Measurements from ENCODE around the gene PUM2.

PUM2 gene

DNA sequence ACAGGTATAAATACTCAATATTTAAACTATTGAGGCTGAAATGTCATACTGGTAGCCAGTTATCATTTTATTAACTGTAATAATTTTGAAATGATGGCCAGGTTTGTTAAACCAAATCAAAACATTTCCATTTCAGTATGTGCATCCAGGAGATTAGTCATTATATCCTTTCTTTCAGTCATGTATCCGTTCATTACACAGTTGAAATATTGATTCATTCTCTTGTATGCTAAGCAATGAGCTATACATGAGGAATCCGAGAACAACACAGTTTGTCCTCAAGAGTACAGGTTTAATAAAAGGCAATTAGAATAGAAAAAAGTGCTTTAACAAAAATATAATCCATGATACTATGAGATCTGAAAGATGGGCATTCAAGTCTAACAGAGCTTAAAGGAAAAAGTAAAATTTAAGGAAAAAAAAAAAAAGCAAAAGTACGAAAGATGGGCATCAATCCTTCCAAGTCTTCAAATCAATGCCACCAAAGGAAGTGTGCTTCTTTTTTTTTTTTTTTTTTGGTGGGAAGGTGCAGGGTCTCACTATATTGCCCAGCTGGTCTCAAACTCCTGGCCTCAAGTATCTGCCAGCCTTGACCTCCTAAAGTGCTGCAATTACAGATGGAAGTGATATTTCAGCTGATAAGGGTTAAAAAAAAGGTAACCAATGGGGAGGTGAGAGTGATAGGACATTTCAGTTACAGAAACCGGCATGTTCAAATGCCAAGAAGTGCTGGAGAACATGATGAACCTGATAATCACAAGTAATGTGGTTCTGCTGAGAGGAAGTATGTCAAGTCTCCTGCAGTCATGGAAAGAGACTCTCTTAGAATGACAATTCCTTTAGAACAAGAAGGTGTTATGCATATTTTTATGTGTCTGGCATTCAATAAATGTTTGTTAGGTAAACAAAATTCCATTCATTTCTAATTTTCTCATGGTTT, 35.8 kb downstream of the PUM2 start:
- ChIA-PET CTCF (interaction anchor here (1.0 to 1.6 kb wide), 2 partner anchors 10 to 12 kb away, joined by 3 read pairs; no protein-coding TSS in a partner anchor), POLR2A (no interaction called here)
- TF ChIP-seq FOXA1 (IDR thresholded peaks at IDR 0.05) (no peak), SP1 (IDR thresholded peaks at IDR 0.05) (no peak), HDGF (IDR thresholded peaks at IDR 0.05; ENCODE audit: borderline replicate concordance) (no peak), NFRKB (IDR thresholded peaks at IDR 0.05) (no peak), FOXK2 (IDR thresholded peaks at IDR 0.05) (no peak), BHLHE40 (IDR thresholded peaks at IDR 0.05; ENCODE audit: borderline replicate concordance) (no peak), ZNF384 (IDR thresholded peaks at IDR 0.05) (no peak), ELF4 (IDR thresholded peaks at IDR 0.05) (no peak), FOXM1 (IDR thresholded peaks at IDR 0.05; ENCODE audit: borderline replicate concordance) (no peak), CTBP1 (IDR thresholded peaks at IDR 0.05; ENCODE audit: borderline replicate concordance) (no peak), L3MBTL2 (conservative IDR thresholded peaks at IDR 0.05) (no peak), TARDBP (IDR thresholded peaks at IDR 0.05) (no peak), ARNT (IDR thresholded peaks at IDR 0.05) (no peak), LEF1 (IDR thresholded peaks at IDR 0.05; ENCODE audit: borderline replicate concordance) (no peak), SUZ12 (IDR thresholded peaks at IDR 0.05) (no peak)
- TF ChIP-seq, protein P1, sequence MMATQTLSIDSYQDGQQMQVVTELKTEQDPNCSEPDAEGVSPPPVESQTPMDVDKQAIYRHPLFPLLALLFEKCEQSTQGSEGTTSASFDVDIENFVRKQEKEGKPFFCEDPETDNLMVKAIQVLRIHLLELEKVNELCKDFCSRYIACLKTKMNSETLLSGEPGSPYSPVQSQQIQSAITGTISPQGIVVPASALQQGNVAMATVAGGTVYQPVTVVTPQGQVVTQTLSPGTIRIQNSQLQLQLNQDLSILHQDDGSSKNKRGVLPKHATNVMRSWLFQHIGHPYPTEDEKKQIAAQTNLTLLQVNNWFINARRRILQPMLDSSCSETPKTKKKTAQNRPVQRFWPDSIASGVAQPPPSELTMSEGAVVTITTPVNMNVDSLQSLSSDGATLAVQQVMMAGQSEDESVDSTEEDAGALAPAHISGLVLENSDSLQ (IDR thresholded peaks at IDR 0.05): no peak
- DNase-seq (ENCODE audit: extremely low spot score): no peak

DNA sequence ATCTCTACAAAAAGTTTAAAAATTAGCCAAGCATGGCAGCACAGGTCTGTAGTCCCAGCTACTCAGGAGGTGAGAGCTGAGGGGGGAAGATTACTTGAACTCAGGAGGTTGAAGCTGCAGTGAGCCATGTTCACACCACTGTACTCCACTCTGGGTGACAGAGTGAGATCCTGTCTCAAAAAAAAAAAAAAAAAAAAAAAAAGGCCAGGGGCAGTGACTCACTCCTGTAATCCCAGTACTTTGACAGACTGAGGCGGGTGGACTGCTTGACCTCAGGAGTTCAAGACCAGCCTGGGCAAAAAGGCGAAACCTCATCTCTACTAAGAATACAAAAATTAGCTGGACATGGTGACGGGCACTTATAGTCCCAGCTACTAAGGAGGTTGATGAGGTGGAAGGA, 37.0 kb downstream of the PUM2 start:
- TF ChIP-seq CTBP1 (IDR thresholded peaks at IDR 0.05; ENCODE audit: borderline replicate concordance): no peak
- TF ChIP-seq ZNF384 (IDR thresholded peaks at IDR 0.05): peak; percentile 50; the same call in 1 of the 2 replicates
- POLR2A ChIA-PET: no interaction called here
- no peak for DNase-seq (ENCODE audit: extremely low spot score)
- CTCF ChIA-PET: no interaction called here

DNA sequence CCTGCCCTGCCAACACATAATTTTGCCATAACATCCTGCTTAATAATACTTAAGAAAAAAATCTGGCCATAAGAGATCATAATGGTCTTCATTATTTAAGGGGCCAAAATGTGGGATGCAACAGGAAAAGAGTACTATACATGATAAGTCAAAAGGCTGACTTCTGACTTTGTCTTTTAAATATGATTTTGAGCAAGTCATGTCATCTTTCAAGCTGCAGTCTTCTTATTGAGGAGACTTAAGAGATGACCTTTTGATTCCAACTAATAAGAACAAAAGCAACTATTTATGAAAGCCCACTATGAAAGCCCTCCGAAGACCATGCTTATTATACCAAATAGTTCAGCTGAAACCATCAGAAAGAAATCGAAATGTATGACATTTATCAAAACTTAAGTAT, 41.6 kb downstream of the PUM2 start:
- POLR2A ChIA-PET: no interaction called here
- CTCF ChIA-PET: no interaction called here
- TF ChIP-seq L3MBTL2 (conservative IDR thresholded peaks at IDR 0.05): no peak
- TF ChIP-seq FOXA1 (IDR thresholded peaks at IDR 0.05): no peak
- no peak for TF ChIP-seq TARDBP (IDR thresholded peaks at IDR 0.05)
- TF ChIP-seq SP1 (IDR thresholded peaks at IDR 0.05): no peak
- no peak for TF ChIP-seq ZNF384 (IDR thresholded peaks at IDR 0.05)
- TF ChIP-seq, protein P1 (IDR thresholded peaks at IDR 0.05): no peak
- no peak for TF ChIP-seq FOXM1 (IDR thresholded peaks at IDR 0.05; ENCODE audit: borderline replicate concordance)
- no peak for TF ChIP-seq SUZ12 (IDR thresholded peaks at IDR 0.05)
- TF ChIP-seq LEF1 (IDR thresholded peaks at IDR 0.05; ENCODE audit: borderline replicate concordance): no peak
- TF ChIP-seq BHLHE40 (IDR thresholded peaks at IDR 0.05; ENCODE audit: borderline replicate concordance): no peak
- no peak for TF ChIP-seq HDGF (IDR thresholded peaks at IDR 0.05; ENCODE audit: borderline replicate concordance)
- no peak for TF ChIP-seq ELF4 (IDR thresholded peaks at IDR 0.05)
- no peak for DNase-seq (ENCODE audit: extremely low spot score)

DNA sequence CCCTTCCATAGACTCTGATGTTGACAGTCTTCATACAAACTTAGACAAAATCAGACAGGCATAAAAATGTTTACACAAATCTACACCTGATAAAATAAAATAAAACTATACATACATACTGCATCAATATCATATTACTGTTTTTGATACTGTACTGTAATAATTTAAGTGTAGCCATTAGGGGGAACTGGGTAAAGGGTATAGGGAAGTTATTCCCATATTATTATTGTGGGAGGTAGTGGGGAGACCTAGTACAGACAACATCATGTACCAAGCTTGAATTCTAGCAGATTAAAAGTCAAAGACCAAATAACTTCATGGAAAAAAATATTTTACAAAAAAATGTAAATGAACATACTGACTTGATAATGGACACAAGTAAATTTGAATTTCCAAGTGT, 43.3 kb downstream of the PUM2 start:
- ChIA-PET POLR2A (no interaction called here), CTCF (no interaction called here)
- DNase-seq (ENCODE audit: extremely low spot score): no peak
- TF ChIP-seq SUZ12 (IDR thresholded peaks at IDR 0.05) (no peak), HDGF (IDR thresholded peaks at IDR 0.05; ENCODE audit: borderline replicate concordance) (no peak), SP1 (IDR thresholded peaks at IDR 0.05) (no peak), NFRKB (IDR thresholded peaks at IDR 0.05) (no peak), CTBP1 (IDR thresholded peaks at IDR 0.05; ENCODE audit: borderline replicate concordance) (no peak), ARNT (IDR thresholded peaks at IDR 0.05) (no peak), ELF4 (IDR thresholded peaks at IDR 0.05) (no peak), FOXK2 (IDR thresholded peaks at IDR 0.05) (no peak), TARDBP (IDR thresholded peaks at IDR 0.05) (no peak), BHLHE40 (IDR thresholded peaks at IDR 0.05; ENCODE audit: borderline replicate concordance) (no peak)
- TF ChIP-seq, protein P1 (IDR thresholded peaks at IDR 0.05): no peak

DNA sequence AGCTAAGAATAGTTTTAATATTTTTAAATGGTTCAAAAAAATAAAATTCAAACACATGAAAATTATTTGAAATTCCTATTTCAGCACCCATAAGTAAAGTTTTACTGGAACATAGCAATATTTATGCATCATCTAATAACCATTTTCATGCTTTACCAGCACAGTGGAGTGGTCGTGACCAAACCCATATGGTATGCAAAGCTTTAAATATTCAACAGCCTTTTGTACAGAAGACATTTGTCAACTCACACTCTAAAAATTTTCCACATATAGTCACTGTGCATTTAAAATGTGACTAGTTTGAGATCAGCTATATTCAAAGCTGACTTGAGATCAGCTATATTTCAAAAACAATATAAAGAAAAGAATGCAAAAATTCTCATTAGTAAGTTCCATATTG, 46.2 kb downstream of the PUM2 start:
- ChIA-PET POLR2A (no interaction called here), CTCF (interaction anchor here (2.1 kb wide), 1 partner anchor 22 kb away, joined by 8 read pairs; no protein-coding TSS in a partner anchor)
- no peak for DNase-seq (ENCODE audit: extremely low spot score)
- TF ChIP-seq, protein P1 (IDR thresholded peaks at IDR 0.05): no peak
- TF ChIP-seq SUZ12 (IDR thresholded peaks at IDR 0.05) (no peak), HDGF (IDR thresholded peaks at IDR 0.05; ENCODE audit: borderline replicate concordance) (no peak), TARDBP (IDR thresholded peaks at IDR 0.05) (no peak)

DNA sequence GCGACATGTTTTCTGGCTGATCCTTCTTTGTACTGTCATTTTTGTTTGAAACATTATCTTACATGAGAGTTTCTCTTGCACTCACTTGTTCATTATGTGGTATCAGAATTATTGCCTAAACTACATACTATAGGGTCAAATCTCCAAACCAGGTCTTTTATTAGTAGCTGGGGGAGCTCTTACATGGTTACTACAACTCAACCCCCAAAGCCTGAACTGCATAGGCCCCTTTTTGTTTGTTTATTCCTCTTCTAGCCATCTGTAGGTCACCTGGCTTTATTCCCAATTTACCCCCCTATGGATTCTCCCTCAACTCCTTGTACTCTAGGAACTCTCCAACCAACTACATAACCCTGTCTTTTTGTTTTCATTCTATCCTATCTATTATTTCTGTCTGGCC, 46.7 kb downstream of the PUM2 start:
- no peak for DNase-seq (ENCODE audit: extremely low spot score)
- TF ChIP-seq FOXM1 (IDR thresholded peaks at IDR 0.05; ENCODE audit: borderline replicate concordance) (no peak), FOXK2 (IDR thresholded peaks at IDR 0.05) (no peak), NFRKB (IDR thresholded peaks at IDR 0.05) (no peak), FOXA1 (IDR thresholded peaks at IDR 0.05) (no peak), L3MBTL2 (conservative IDR thresholded peaks at IDR 0.05) (no peak), LEF1 (IDR thresholded peaks at IDR 0.05; ENCODE audit: borderline replicate concordance) (no peak), HDGF (IDR thresholded peaks at IDR 0.05; ENCODE audit: borderline replicate concordance) (no peak), ZNF384 (IDR thresholded peaks at IDR 0.05) (no peak), SUZ12 (IDR thresholded peaks at IDR 0.05) (no peak), ELF4 (IDR thresholded peaks at IDR 0.05) (no peak), CTBP1 (IDR thresholded peaks at IDR 0.05; ENCODE audit: borderline replicate concordance) (no peak), TARDBP (IDR thresholded peaks at IDR 0.05) (no peak), SP1 (IDR thresholded peaks at IDR 0.05) (no peak), BHLHE40 (IDR thresholded peaks at IDR 0.05; ENCODE audit: borderline replicate concordance) (no peak), ARNT (IDR thresholded peaks at IDR 0.05) (no peak)
- TF ChIP-seq, protein P1 (IDR thresholded peaks at IDR 0.05): no peak
- ChIA-PET POLR2A (no interaction called here), CTCF (interaction anchor here (2.1 kb wide), 1 partner anchor 22 kb away, joined by 8 read pairs; no protein-coding TSS in a partner anchor)
